Fibroblast of upper back skin (primary cell): ENCODE results near the gene ENG.

Experiments used
- DNase-seq: peaks from one replicate; pipeline ENCODE4 v3.0.0-alpha.2; 2013

Gene ENG

DNA sequence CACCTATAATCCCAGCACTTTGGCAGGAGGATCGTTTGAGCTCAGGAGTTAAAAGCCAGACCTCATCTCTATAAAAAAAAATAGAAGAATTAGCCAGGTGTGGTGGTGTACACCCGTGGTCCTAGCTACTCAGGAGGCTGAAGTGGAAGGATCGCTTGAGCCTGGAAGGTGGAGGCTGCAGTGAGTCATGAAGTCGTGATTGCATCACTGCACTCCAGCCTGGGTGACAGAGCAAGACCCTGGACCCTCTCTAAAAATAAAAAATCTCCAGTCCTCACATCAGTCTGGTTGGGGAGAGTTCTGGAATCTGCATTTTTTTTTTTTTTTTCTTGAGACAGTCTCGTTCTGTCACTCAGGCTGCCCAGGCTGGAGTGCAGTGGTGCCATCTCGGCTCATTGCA is 42.4 kb downstream of the ENG start:
- no peak for DNase-seq

DNA sequence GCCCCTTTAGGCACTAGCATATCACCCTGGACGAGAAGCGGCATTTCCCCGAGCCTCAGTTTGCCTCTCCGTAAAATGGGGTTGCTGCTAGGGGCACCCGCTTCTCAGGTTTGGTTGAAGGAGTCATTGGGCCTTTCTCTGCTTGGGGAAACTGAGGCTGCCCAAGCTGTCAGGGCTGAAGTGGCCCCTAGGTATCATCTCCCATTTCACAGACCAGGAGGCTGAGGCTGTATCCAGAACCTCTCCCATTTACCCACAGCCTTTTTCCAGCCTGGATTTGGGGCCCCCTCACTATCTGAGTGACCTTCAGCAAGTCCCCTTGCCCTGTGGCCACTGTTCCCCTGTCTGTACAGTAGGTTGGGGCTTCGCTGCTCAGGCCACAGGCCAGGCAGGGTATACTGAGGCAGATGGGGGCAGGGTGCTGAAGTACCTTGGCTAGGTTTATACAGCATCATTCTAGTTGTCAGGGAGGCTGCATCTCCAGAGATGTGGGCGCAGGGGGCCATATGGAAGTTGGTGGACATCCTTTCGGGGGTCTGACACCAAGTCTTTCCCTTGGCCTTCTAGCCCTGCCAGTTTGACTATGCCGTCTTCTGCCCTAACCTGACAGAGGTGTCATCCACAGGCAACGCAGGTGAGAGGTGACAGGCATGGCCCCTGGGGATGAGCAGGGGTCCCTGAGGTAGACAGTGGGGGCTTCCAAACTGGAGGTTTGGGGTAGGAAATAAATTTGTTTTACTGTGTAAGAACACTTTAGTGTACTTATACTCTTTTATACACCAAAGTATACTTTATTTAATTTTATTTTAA is 43.9 kb downstream of the ENG start:
- no peak for DNase-seq

GRCh38 chr9:127809540-127810377 is 44.7 kb downstream of the ENG start:
- no peak for DNase-seq

DNA sequence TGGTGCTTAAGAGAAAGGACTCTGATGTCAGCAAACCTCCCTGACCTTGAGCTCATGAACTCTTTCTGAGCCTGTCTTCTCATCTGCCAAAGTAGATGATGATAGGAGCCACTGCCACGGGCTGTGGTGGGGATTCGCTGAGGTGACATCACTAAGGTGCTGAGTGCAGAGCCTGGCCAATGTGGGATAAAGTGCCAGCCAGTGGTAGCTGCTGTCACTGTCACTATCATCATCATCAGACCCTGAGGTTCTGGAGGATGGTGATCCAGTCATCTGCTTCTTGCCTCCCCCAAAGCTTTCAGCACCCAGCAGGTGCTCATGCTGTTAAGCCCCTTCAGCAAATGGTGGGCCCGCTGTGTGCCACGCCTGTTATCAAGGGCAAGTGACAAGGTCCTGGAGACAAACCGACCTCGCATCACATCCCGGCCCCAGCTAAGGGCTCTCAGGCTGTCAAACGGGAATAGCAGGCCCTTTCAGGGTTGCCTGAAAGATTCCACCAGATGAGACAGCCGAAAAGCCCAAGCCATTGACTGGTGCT is 45.4 kb downstream of the ENG start:
- no peak for DNase-seq

GRCh38 chr9:127808347-127809001 is 46.0 kb downstream of the ENG start:
- DNase-seq = no peak

GRCh38 chr9:127806871-127807270 is 47.6 kb downstream of the ENG start:
- no peak for DNase-seq

- DNase-seq = no peak
Measured at GRCh38 chr9:127805620-127806019, 48.8 kb downstream of the ENG start.

DNA sequence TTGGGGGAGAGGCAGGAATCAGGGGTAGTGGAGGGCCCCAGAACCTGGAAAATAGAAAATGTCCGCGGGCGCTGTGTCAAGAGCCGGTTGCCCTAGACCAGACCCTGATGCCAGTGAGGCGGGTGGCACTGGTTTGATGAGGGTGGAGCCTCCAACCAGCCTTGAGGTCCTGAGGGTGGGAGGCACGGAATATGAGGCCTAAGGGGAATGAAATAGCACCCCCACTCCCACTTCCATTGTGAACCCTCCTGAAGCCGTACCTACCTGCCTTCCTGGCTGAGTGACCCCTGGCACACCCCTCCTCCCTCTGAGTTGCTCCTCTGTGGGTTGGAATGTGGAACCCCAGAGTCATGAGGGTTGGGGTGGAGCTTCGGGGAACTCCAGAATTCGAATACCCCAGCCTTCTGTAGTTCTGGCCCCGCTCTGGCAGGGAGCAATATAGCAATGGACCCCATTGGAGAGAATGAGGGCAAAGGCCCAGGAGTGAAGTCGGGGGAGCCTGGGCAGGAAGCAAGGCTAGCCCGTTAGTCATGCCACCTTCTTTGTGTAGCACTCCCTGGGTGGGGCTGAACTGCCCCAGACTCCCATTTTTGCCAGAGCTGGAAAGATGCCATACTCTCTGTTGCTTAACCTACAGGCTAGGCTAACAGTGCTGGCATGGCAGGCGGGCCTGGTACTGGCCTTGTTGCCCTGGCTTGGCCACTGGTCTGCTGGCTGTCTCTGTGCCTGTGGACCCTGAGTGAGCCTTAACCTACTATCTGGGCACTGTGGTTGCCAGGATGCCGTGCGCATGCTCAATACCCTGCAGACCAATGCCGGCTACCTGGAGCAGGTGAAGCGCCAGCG is 50.7 kb downstream of the ENG start:
- no peak for DNase-seq

GRCh38 chr9:127802576-127803443 is 51.6 kb downstream of the ENG start, which contains the start of gene FPGS:
Gene FPGS, plus strand, starts transcription at chr9:127802882. Its CDS starts 43 bp downstream, at chr9:127802925.
- DNase-seq = peak; percentile 90

DNA sequence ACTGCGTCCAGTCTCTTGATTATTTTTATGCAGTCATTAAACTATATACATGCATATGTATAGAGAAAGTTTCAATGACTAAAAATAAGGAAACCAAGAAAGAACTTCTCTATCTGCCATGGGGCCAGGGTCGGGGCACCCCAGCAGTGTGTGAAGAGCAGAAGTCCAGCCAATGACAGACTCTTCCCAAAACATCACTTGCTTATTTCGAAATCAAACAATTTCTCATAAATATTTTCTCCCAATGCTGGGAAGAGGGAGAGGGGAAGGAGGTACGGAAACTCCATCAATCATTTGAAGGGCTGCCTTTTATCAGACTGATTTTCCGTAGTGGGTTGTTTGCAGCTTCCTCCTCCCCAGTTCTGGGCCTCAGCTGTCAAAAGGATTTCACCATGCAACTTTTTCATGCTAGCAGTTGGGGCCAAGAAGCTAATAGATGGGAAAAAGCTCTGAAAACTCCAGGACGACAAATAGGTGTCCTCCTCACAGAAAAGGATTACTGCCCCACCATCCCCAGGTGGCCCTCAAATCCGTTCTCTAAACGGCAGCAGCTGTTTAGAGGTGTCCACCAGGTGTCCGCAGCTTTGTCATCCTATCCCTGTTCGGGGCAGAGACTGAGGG is 52.4 kb downstream of the ENG start:
- DNase-seq = no peak

DNA sequence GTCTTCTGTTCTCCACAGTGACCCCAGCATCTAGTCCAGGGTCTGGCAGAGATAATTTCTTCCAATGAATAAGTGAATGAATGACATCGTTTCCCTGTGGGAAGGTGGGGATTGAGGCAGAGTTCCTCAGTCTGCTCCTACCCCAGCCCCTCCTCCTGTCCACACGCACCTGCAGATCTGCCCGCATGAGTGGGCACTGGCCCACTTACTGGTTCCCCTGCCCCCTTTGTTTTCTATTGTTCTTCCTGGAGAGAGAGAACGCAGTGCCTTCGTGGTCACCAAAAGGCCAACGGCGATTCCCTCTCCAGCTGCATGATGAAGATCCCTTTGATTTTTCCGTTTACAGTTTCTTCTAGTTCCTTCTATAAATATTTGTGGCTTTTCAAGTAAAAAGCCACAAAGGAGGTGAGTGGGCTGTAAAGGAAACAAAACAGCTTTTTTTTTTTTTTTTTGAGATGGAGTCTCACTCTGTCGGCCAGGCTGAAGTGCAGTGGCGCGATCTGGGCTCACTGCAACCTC is 57.5 kb downstream of the ENG start:
- DNase-seq = no peak

DNA sequence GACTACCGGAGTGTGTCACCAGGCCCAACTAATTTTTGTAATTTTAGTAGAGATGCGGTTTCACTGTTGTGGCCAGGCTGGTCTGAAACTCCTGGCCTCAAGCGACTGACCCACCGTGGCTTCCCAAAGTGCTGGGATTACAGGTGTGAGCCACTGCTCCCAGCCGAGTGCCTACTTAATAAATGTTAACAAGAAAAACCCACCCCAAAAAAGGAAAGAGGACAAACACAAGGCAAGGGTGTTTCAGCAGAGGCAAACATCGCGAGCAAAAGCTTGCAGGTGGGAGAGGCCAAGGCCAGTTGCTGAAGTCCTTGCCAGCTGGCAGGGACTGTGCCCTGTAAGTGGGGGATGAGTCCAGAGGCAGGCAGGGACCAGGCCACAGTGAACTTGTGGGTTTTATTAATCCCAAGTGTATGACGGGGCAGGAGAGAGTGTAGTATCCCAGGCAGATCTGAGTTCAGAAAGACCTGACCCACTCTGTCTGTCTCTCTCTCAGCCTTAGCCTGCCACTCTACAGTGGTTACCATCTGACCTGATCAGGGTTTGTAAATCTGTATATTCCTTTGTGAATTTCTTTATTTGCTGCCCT is 58.1 kb downstream of the ENG start:
- no peak for DNase-seq

DNA sequence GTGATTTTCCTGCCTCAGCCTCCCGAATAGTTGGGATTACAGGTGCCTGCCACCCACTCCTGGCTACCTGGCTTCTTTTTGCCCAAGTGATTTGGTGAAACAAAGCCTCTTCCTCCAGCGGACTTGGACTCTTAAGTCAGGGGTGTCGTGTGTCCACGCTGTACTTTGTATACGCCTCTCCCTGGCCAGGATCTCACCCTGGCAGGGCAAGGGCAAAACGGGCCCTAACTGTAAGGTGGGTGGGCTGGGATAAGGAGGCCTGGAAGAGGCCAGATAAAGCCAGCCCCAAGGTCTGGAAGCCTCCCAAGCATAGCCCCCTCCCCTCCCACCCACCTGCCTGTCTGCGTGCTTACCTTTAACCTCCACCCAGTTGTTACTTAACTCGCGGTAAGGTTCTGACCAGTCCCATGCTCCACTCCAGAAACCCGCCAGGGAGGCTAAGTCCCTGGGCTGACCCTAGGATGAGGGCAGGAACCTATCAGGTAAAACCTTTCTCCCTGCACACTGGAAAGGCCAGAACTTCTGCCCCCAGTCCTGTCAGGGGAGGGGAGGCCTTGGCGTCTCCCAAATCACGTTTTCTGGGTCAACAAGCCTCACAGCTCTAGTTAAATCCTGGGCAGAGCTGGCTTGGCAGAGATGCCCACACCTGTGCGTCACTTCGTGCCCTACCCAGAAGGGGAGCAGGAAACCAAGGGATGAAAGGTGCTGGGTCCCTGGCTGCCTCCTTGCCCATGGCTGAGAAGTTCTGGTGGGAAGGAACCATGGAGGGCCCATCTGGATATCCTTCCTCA is 60.3 kb downstream of the ENG start:
- DNase-seq = no peak

DNA sequence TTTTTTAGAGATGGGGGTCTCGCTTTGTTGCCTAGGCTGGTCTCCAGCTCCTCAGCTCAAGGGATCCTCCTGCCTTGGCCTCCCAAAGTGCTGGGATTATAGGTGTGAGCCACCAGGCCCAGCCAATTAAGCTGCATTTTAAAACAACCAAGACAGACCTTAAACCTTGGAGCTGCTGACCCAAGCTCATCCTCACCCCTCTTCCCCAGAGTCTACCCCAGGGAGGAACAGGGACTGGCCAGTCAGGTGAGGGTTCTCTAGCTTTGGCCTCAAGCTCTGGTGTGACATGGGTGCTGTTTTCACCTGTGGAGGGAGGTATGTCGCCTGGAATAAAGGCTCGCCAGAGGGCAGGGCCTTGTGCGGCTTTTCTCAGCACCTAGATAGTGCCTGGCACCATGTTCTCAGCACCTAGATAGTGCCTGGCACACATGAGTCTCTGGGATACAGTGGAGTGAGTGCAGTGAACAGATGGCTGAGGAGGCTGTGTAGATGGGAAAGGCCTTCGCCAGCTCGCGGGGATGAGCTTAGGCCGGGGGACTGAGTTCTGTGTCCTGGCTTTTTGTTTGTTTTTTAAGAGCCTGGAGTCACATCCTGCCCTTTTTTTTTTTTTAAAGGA is 61.3 kb downstream of the ENG start:
- no peak for DNase-seq

DNA sequence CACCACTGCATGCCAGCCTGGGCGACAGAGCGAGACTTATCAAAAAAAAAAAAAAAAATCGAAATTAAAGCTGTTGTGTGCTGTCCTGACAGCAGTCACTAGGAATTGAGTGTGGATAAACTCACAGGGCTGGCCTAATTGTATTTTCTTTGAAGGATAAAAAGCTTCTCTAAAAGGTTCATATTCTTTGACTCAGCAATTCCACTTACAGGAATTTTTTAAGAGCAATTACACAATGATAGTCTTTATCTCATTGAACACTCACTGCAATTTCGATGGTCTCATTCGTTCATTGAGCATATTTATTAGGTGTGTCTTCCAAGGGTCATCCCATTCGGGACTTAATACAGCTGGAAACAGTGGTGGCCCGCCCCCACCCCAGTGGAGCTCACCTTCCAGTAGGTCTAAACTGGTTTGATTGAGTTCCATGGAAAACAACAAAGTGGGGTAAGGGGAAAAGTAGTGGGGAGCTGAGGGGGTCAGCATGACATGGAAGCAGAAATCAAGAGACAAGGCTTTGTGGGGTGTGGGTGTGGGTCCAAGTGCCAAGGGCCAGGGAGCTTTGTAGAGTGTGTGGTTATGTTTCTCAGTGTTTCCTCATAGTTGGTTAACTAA is 61.9 kb downstream of the ENG start:
- DNase-seq = no peak

- DNase-seq = no peak
Measured at GRCh38 chr9:127791085-127791484, 63.4 kb downstream of the ENG start.

DNA sequence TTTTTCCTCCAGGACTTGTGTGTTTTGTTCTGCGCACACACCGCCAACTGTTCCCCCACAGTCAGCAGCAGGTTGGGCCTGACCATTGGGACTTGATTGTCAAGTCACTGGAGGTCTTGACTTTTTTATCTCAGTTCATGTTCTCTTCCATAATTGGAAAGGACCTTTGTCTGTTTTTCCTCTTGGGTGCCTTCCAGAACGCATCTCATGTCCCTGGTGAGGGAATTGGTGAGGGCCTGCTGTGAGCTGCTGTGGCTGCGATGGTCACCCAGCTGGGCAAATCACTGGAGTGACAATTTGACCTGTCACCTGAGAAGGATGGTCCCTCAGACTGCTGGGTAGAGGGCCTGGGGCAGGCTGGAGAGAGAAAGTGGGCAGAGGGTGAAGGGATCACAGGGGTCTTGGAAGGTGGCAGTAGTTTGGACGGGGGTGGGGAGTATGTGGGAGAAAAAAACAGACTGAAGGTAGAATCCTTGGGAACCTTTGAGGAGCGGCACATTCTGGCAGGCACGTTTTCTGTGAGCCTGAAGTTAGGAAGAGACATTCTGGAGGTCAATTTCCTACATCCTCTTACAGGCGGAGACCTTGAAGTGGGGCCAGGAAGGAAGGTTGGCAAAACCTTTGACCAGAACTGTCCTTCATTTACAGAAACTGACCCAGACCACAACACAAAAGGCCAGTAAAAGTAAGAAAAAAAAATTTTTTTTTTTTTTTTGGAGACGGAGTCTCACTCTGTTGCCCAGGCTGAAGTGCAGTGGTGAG is 64.2 kb downstream of the ENG start:
- DNase-seq = no peak

DNA sequence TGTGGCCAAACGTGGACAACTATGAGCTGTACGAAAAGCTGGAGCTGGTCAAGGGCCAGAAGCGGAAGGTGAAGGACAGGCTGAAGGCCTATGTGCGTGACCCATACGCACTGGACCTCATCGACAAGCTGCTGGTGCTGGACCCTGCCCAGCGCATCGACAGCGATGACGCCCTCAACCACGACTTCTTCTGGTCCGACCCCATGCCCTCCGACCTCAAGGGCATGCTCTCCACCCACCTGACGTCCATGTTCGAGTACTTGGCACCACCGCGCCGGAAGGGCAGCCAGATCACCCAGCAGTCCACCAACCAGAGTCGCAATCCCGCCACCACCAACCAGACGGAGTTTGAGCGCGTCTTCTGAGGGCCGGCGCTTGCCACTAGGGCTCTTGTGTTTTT is 65.3 kb downstream of the ENG start:
- DNase-seq = no peak
